H1 (cell line): Measurements from ENCODE around the gene OR10AD1. TPM values are rescaled to one million over a fixed set of nuclear protein-coding genes. Genes with fewer than 3 reads are reported as not detected.

Experiments
- CEBPB ChIP-seq: IDR thresholded peaks from 2 replicates; pipeline ENCODE4 v1.6.1; 2012; ENCODE audit warnings: low read depth, low read length
- GABPA ChIP-seq: IDR thresholded peaks from 2 replicates; pipeline ENCODE4 v1.6.1; 2011; ENCODE audit warnings: mild to moderate bottlenecking, low read length, moderate library complexity, borderline replicate concordance; ENCODE audit not compliant: insufficient read depth
- GTF2F1 ChIP-seq: IDR thresholded peaks from 2 replicates; pipeline ENCODE4 v1.6.1; 2012; ENCODE audit warnings: low read depth, low read length, improper control_type of control experiment, borderline replicate concordance
- KDM4A ChIP-seq: IDR thresholded peaks from one replicate; pipeline ENCODE4 v1.7.1; 2012; ENCODE audit warnings: low read depth, mild to moderate bottlenecking, moderate library complexity, low read length, inconsistent platforms; ENCODE audit not compliant: severe bottlenecking
- NANOG ChIP-seq: IDR thresholded peaks from 2 replicates; pipeline ENCODE4 v1.6.1; 2011; ENCODE audit warnings: low read length, low read depth, mild to moderate bottlenecking, inconsistent platforms; ENCODE audit not compliant: insufficient read depth, poor library complexity, severe bottlenecking
- RFX5 ChIP-seq: IDR thresholded peaks from 2 replicates; pipeline ENCODE4 v1.6.1; 2011; ENCODE audit warnings: low read depth, low read length, improper control_type of control experiment, borderline replicate concordance
- RXRA ChIP-seq: IDR thresholded peaks from 2 replicates; pipeline ENCODE4 v1.6.1; 2011; ENCODE audit warnings: low read depth, mild to moderate bottlenecking, low read length, moderate library complexity; ENCODE audit not compliant: insufficient read depth
- SP4 ChIP-seq: IDR thresholded peaks from 2 replicates; pipeline ENCODE4 v1.6.1; 2012; ENCODE audit warnings: low read length, inconsistent platforms
- TAF1 ChIP-seq: IDR thresholded peaks from 2 replicates; pipeline ENCODE4 v1.6.1; 2011; ENCODE audit warnings: mild to moderate bottlenecking, low read depth, low read length
- TBP ChIP-seq: IDR thresholded peaks from 2 replicates; pipeline ENCODE4 v1.6.1; 2011; ENCODE audit warnings: low read depth, low read length, improper control_type of control experiment
- TEAD4 ChIP-seq: IDR thresholded peaks from 2 replicates; pipeline ENCODE4 v1.6.1; 2012; ENCODE audit warnings: low read depth, low read length, inconsistent platforms, mixed read lengths
- polyA plus RNA-seq, 7 experiments: library from polyadenylated mRNA; depleted of rRNA in 3 of 7; stranded (reverse) in 5 of 7; unstranded in 2 of 7; fragments of >200 nt in 5 of 7; fragments of 200-250 nt in 2 of 7; gene quantifications; 1 replicate in 5 of 7; 2 replicates in 1 of 7; 4 replicates in 1 of 7; pipeline versions ENCODE4 v1.2.1 to v1.2.3, GENCODE V29; 2011 to 2013; ENCODE audit warnings: missing spikeins in 2 of 7, mixed read lengths in 2 of 7
- total RNA-seq: library from RNA; stranded (reverse); fragmentation: NEBNext Ultra II Directional; extraction: Animal tissue kit (Norgen Biotek cat#: 25700); gene quantifications from 2 replicates; pipeline ENCODE4 v1.2.1, GENCODE V29; 2021

Gene OR10AD1
- total and polyA plus RNA-seq, 2 of the 8 experiments (the other 6 are each of a cell fraction or from before 2014, with no cell fraction given): not detected

GRCh38 chr12:48237162-48237561 is 34.1 kb upstream of the OR10AD1 start (continued):
- TF ChIP-seq SP4 (no peak), CEBPB (no peak), TBP (no peak), RXRA (no peak), RFX5 (no peak), GABPA (no peak), TEAD4 (no peak), NANOG (no peak), KDM4A (no peak), TAF1 (no peak), GTF2F1 (no peak)
